B cell (primary cell): ENCODE data around the gene POU2F2. TPM values are rescaled to one million over a fixed set of nuclear protein-coding genes. Genes with fewer than 3 reads are reported as not detected.
A peak's percentile ranks its signal among the peaks of the same experiment; 100 is the strongest.
"Not testable (repeated sequence)": the region's sequence is repeated elsewhere in the genome, so short reads cannot be mapped to it uniquely, and the experiment has no call there.

Experiments used
- ATAC-seq: fragments of 200-7000 bp; cut with Tn5 transposase; one replicate; pipeline ENCODE4 v1.10.0; 2021; ENCODE audit warnings: low read depth, mild to moderate bottlenecking, moderate number of reproducible peaks, moderate library complexity
- CTCF ChIA-PET: fragments of 350-600 bp; sonication (Branson Sonifier 250); formaldehyde crosslinking; loops from one replicate; lab custom pipeline; 2021; ENCODE audit warnings: antibody characterized with exemption, inconsistent platforms; lab: Charles Lee
- POLR2A ChIA-PET: fragments of 350-600 bp; sonication (Branson Sonifier 250); formaldehyde crosslinking; loops from one replicate; lab custom pipeline; 2021; ENCODE audit warnings: antibody characterized with exemption; lab: Charles Lee
- DNase-seq: peaks from one replicate; pipeline ENCODE4 v3.0.0; 2013
- H2AFZ ChIP-seq: 2 replicates; pipeline ENCODE4 v1.6.1; 2012; ENCODE audit warnings: mild to moderate bottlenecking, low read depth, low read length; ENCODE audit not compliant: insufficient read depth, poor library complexity, severe bottlenecking
- H3K27ac ChIP-seq, 2 donors: 1 replicate in 1 of 2; 2 replicates in 1 of 2; pipeline ENCODE4 v1.5.1; 2012 to 2013; ENCODE audit warnings: low read length in 2 of 2, mild to moderate bottlenecking in 2 of 2, moderate library complexity in 1 of 2
- H3K27me3 ChIP-seq, 4 experiments: fragments of 200-600 bp in 1 of 4; sonication (generic) in 1 of 4; replicated peaks in 1 of 4; 1 replicate in 2 of 4; 2 replicates in 2 of 4; pipeline versions ENCODE4 v1.6.1 to v1.7.0; 2013 to 2016; ENCODE audit warnings: low read length in 3 of 4, mild to moderate bottlenecking in 2 of 4, mixed read lengths in 1 of 4, moderate library complexity in 1 of 4; ENCODE audit not compliant: insufficient read depth in 4 of 4, control insufficient read depth in 3 of 4; ENCODE audit errors: control extremely low read depth in 1 of 4
- H3K36me3 ChIP-seq, 2 experiments: replicated peaks in 1 of 2; 1 replicate in 1 of 2; 2 replicates in 1 of 2; pipeline versions ENCODE4 v1.6.1 to v1.7.1; 2013; ENCODE audit warnings: low read length in 1 of 2; ENCODE audit not compliant: insufficient read depth in 2 of 2, control insufficient read depth in 1 of 2; ENCODE audit errors: control extremely low read depth in 1 of 2, extremely low read depth in 1 of 2
- H3K4me1 ChIP-seq, 2 donors: fragments of 200-600 bp in 1 of 2; sonication (generic) in 1 of 2; 1 replicate in 1 of 2; 2 replicates in 1 of 2; pipeline versions ENCODE4 v1.5.1 to v1.6.1; 2013 to 2017; ENCODE audit warnings: low read length in 2 of 2; ENCODE audit not compliant: control insufficient read depth in 2 of 2, insufficient read depth in 2 of 2
- H3K4me2 ChIP-seq: replicated peaks from 2 replicates; pipeline ENCODE3; 2012; ENCODE audit warnings: mild to moderate bottlenecking, low read depth, low read length; ENCODE audit not compliant: poor library complexity, severe bottlenecking
- H3K4me3 ChIP-seq, 5 experiments: fragments of 200-600 bp in 1 of 5; sonication (generic) in 1 of 5; 1 replicate in 3 of 5; 2 replicates in 2 of 5; pipeline versions ENCODE4 v1.5.1 to v1.7.0; 2011 to 2016; ENCODE audit warnings: low read length in 4 of 5, mild to moderate bottlenecking in 4 of 5, low read depth in 2 of 5, control low read depth in 1 of 5, moderate library complexity in 1 of 5; ENCODE audit not compliant: insufficient read depth in 1 of 5; ENCODE audit errors: control extremely low read depth in 1 of 5, extremely low read depth in 1 of 5
- H3K79me2 ChIP-seq: fragments of 200-600 bp; sonication (generic); one replicate; pipeline ENCODE4 v1.6.0; 2016; ENCODE audit warnings: low read length; ENCODE audit not compliant: control insufficient read depth, insufficient read depth
- H3K9ac ChIP-seq: fragments of 200-600 bp; sonication (generic); 2 replicates; pipeline ENCODE4 v1.6.1; 2017; ENCODE audit warnings: mild to moderate bottlenecking, low read length, moderate library complexity
- H3K9me3 ChIP-seq, 3 donors: one replicate each; pipeline versions ENCODE4 v1.6.1 to v1.7.1; 2013; ENCODE audit warnings: low read length in 2 of 3; ENCODE audit not compliant: control insufficient read depth in 2 of 3, insufficient read depth in 1 of 3; ENCODE audit errors: control extremely low read depth in 1 of 3
- H4K20me1 ChIP-seq: 2 replicates; pipeline ENCODE4 v1.6.0; 2012; ENCODE audit warnings: mild to moderate bottlenecking, low read length; ENCODE audit not compliant: insufficient read depth, control insufficient read depth, poor library complexity, severe bottlenecking
- H3K27ac Mint-ChIP-seq: one replicate; pipeline ENCODE4 v1.8.0; 2021; ENCODE audit warnings: mixed read lengths
- H3K27me3 Mint-ChIP-seq: one replicate; pipeline ENCODE4 v1.8.0; 2021; ENCODE audit warnings: mixed read lengths
- H3K4me1 Mint-ChIP-seq: one replicate; pipeline ENCODE4 v1.8.0; 2021; ENCODE audit warnings: mixed read lengths
- H3K4me3 Mint-ChIP-seq: one replicate; pipeline ENCODE4 v1.8.0; 2021; ENCODE audit warnings: mixed read lengths
- H3K9me3 Mint-ChIP-seq: one replicate; pipeline ENCODE4 v1.8.0; 2022; ENCODE audit warnings: mixed read lengths; ENCODE audit not compliant: insufficient read depth
- EZH2 ChIP-seq: IDR thresholded peaks from 2 replicates; pipeline ENCODE4 v1.6.1; 2012; ENCODE audit warnings: borderline replicate concordance, low read depth, mild to moderate bottlenecking, moderate library complexity, low read length; ENCODE audit not compliant: insufficient read depth, poor library complexity, severe bottlenecking
- WGBS: methylation state at CpG from one replicate; pipeline ENCODE4 v1.1.5; 2013; ENCODE audit warnings: missing lambda C conversion rate; ENCODE audit not compliant: insufficient coverage; 5-methylcytosine and 5-hydroxymethylcytosine counted together
- intact Hi-C: fragments of 100-400 bp; cut with micrococcal nuclease; formaldehyde crosslinking; loops from one replicate; pipeline ENCODE4 v1.10.0; 2022
- polyA plus RNA-seq: library from polyadenylated mRNA; depleted of rRNA; stranded (reverse); fragments of >200 nt; gene quantifications from 2 replicates; pipeline ENCODE4 v1.2.3, GENCODE V29; 2012
- total RNA-seq, 2 donors: library from RNA; stranded (reverse); fragments of 120-200 nt in 1 of 2; gene quantifications; 1 replicate in 1 of 2; 2 replicates in 1 of 2; pipeline versions ENCODE4 v1.2.3 to v1.2.4, GENCODE V29; 2013 to 2022
- TF ChIP-seq, protein P1 (sequence below): fragments of 200-600 bp; IDR thresholded peaks from one replicate; pipeline ENCODE4 v1.8.0; 2022; ENCODE audit warnings: antibody characterized with exemption, mild to moderate bottlenecking

The POU2F2 gene
- total and polyA plus RNA-seq, 2 donors (not counting 1 experiment from before 2014, with no cell fraction given): 152 to 170 TPM

DNA sequence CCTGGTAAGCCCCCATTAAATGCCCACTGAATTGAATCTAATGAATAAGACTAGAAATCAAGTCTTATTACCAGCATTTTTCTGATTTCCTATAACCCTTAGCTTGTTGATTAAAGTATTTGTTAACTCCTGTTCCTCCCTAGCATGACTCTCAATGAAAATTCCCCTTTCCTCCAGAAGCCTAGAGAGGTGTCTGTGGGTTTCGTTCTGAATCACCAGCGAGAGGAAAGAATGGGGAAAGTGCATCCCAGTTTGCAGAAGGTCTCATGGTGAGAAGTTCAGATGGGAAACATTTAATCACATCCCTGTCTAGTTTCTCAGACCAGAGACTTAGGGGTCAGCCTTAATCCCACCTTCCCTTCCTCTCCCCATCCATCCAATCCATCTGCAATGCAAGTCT is 26.9 kb downstream of the POU2F2 start:
- DNase-seq: no peak
- Mint-ChIP-seq H3K27me3 (no peaks in the 10 kb centered on the region), H3K4me1 (peaks cover 37% of the 10 kb centered on the region), H3K4me3 (no peak overlapping the region), H3K27ac (peak overlapping the region; percentile 66), H3K9me3 (no peaks in the 10 kb centered on the region)
- TF ChIP-seq EZH2: no peak
- TF ChIP-seq, protein P1, sequence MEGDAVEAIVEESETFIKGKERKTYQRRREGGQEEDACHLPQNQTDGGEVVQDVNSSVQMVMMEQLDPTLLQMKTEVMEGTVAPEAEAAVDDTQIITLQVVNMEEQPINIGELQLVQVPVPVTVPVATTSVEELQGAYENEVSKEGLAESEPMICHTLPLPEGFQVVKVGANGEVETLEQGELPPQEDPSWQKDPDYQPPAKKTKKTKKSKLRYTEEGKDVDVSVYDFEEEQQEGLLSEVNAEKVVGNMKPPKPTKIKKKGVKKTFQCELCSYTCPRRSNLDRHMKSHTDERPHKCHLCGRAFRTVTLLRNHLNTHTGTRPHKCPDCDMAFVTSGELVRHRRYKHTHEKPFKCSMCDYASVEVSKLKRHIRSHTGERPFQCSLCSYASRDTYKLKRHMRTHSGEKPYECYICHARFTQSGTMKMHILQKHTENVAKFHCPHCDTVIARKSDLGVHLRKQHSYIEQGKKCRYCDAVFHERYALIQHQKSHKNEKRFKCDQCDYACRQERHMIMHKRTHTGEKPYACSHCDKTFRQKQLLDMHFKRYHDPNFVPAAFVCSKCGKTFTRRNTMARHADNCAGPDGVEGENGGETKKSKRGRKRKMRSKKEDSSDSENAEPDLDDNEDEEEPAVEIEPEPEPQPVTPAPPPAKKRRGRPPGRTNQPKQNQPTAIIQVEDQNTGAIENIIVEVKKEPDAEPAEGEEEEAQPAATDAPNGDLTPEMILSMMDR: no peak
- intact Hi-C loops: no loop called here
- Histone ChIP-seq H3K27me3 (no peaks in the 10 kb centered on the region), H2AFZ (no peak overlapping the region), H3K36me3 (peaks cover 1 to 71% of the 10 kb centered on the region in 2 experiments), H3K4me1 (peaks cover 11 to 22% of the 10 kb centered on the region in 2 donors), H4K20me1 (peaks cover 94% of the 10 kb centered on the region), H3K9me3 (no peaks in the 10 kb centered on the region), H3K4me3 (no peak overlapping the region), H3K27ac (no peak overlapping the region), H3K9ac (no peak overlapping the region), H3K79me2 (peaks cover 93% of the 10 kb centered on the region), H3K4me2 (no peak overlapping the region)
- no CpG with 5 or more reads among the region's 2 CpGs for WGBS
- CTCF ChIA-PET: interaction anchor here (1.2 to 1.9 kb wide), 5 partner anchors 8 to 70 kb away, joined by 3 to 8 read pairs (median 5); no protein-coding TSS in a partner anchor
- POLR2A ChIA-PET: no interaction called here
- no peak for ATAC-seq

DNA sequence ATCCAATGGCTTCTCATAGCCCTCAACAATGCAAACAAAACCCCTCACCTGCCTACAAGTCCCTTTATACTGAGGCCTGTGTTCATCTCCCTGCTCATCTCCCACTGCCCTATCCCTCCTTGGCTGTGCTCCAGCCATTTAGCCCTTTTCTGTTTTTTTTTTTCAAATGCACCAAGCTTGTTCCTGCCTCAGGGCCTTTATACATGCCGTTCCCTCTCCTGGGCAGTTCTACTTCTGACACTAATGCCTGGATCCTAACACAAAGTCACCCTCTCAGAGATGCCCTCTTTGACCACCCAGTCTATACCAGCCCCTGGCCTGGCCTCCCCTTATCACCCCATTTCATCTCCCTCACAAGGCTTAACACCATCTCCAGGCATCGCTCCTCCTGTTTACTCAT is 29.4 kb downstream of the POU2F2 start:
- no peaks in the 10 kb centered on the region for H3K4me1 ChIP-seq
- H3K4me2 ChIP-seq: no peak overlapping the region
- DNase-seq (no peak), ATAC-seq (no peak)
- H3K4me3 Mint-ChIP-seq: no peak overlapping the region
- H3K27me3 ChIP-seq: no peaks in the 10 kb centered on the region
- H3K36me3 ChIP-seq: peaks cover 1 to 68% of the 10 kb centered on the region in 2 experiments
- H3K4me1 Mint-ChIP-seq: peaks cover 18% of the 10 kb centered on the region
- H3K27me3 Mint-ChIP-seq: no peaks in the 10 kb centered on the region
- H3K9ac ChIP-seq: no peak overlapping the region
- TF ChIP-seq EZH2: no peak
- TF ChIP-seq, protein P1: no peak
- ChIA-PET CTCF (interaction anchor here (0.6 to 1.9 kb wide), 4 partner anchors 26 to 82 kb away, joined by 3 to 7 read pairs (median 4); partner anchors contain the start of gene POU2F2), POLR2A (no interaction called here)
- H3K27ac Mint-ChIP-seq: peak overlapping the region; percentile 83
- no peak overlapping the region for H2AFZ ChIP-seq
- 95% methylated on average over 2 of the region's 2 CpGs for WGBS
- peak overlapping the region in 1 of 2 donors; percentile 28 for H3K27ac ChIP-seq
- H4K20me1 ChIP-seq: peaks cover 99% of the 10 kb centered on the region
- H3K9me3 Mint-ChIP-seq: no peaks in the 10 kb centered on the region
- no peak overlapping the region for H3K4me3 ChIP-seq
- no peaks in the 10 kb centered on the region for H3K9me3 ChIP-seq
- H3K79me2 ChIP-seq: peaks cover 85% of the 10 kb centered on the region
- intact Hi-C loops: no loop called here

DNA sequence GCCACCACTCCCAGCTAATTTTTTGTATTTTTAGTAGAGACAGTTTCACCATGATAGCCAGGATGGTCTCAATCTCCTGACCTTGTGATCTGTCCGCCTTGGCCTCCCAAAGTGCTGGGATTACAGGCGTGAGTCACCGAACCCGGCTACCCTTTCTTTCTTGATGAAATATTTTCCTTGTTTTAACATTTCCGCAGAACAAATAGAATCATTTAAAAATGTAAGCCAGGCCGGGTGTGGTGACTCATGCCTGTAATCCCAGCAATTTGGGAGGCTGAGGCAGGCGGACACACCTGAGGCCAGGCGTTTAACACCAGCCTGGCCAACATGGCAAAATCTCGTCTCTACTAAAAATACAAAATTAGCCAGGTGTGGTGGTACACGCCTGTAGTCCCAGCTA is 32.0 kb downstream of the POU2F2 start:
- 97% methylated on average over 7 of the region's 10 CpGs for WGBS
- CTCF ChIA-PET: interaction anchor here (1.2 to 1.7 kb wide), 3 partner anchors 10 to 84 kb away, joined by 3 to 9 read pairs (median 3); no protein-coding TSS in a partner anchor

More for the DNA sequence above, 32.0 kb downstream of the POU2F2 start:
- H3K4me2 ChIP-seq, H3K27ac Mint-ChIP-seq, H3K4me3 ChIP-seq, H3K9me3 Mint-ChIP-seq, H3K4me1 ChIP-seq, H2AFZ ChIP-seq, POLR2A ChIA-PET, H3K9ac ChIP-seq, H3K27ac ChIP-seq, intact Hi-C loops, H3K27me3 ChIP-seq, H3K9me3 ChIP-seq, DNase-seq, H3K4me3 Mint-ChIP-seq, H3K27me3 Mint-ChIP-seq, ATAC-seq: not testable (repeated sequence)
- peaks cover 100% of the 10 kb centered on the region for H4K20me1 ChIP-seq
- H3K4me1 Mint-ChIP-seq: peaks cover 12% of the 10 kb centered on the region
- peaks cover 68% of the 10 kb centered on the region for H3K79me2 ChIP-seq
- peaks cover 1 to 76% of the 10 kb centered on the region in 2 experiments for H3K36me3 ChIP-seq
